Activated CD4-positive, alpha-beta T cell treated with anti-CD3 and anti-CD28 coated beads, Interleukin-2, Interleukin-6, amounts not matched to agents 100 ng/mL and 50 ng/mL, durations not matched to agents 16 hours and 8 hours (primary cell): Measurements from ENCODE around the gene COL19A1.
A peak's percentile ranks its signal among the peaks of the same experiment; 100 is the strongest.

ENCODE experiments used
- DNase-seq: peaks from one replicate; pipeline ENCODE4 v3.0.0-alpha.2; 2020

COL19A1 gene

GRCh38 chr6:70073637-70074036 is 207.3 kb downstream of the COL19A1 start:
- DNase-seq, result no peak

GRCh38 chr6:70079241-70079640 is 212.9 kb downstream of the COL19A1 start:
- no peak for DNase-seq

GRCh38 chr6:70080443-70081070 is 214.2 kb downstream of the COL19A1 start:
- no peak for DNase-seq

GRCh38 chr6:70082830-70083229 is 216.5 kb downstream of the COL19A1 start:
- no peak for DNase-seq

- DNase-seq, result no peak
Observed at GRCh38 chr6:70086806-70087205, 220.4 kb downstream of the COL19A1 start.

GRCh38 chr6:70094156-70094555 is 227.8 kb downstream of the COL19A1 start:
- no peak for DNase-seq

- no peak for DNase-seq
Observed at GRCh38 chr6:70099732-70100131, 233.4 kb downstream of the COL19A1 start.

- DNase-seq, result no peak
Observed at GRCh38 chr6:70103798-70104197, 237.4 kb downstream of the COL19A1 start.

- peak; percentile 27 for DNase-seq
Observed at GRCh38 chr6:70107852-70108629, 241.7 kb downstream of the COL19A1 start.

- DNase-seq, result no peak
Observed at GRCh38 chr6:70110126-70111022, 244.0 kb downstream of the COL19A1 start.

- no peak for DNase-seq
Observed at GRCh38 chr6:70111737-70112136, 245.4 kb downstream of the COL19A1 start.

- no peak for DNase-seq
Observed at GRCh38 chr6:70112716-70113115, 246.4 kb downstream of the COL19A1 start.

GRCh38 chr6:70113171-70113570 is 246.8 kb downstream of the COL19A1 start:
- DNase-seq, result no peak

- DNase-seq, result no peak
Observed at GRCh38 chr6:70118670-70119069, 252.3 kb downstream of the COL19A1 start.

GRCh38 chr6:70119218-70119835 is 253.0 kb downstream of the COL19A1 start:
- DNase-seq, result no peak

- DNase-seq, result no peak
Observed at GRCh38 chr6:70124443-70124842, 258.1 kb downstream of the COL19A1 start.

- DNase-seq, result no peak
Observed at GRCh38 chr6:70124882-70125545, 258.7 kb downstream of the COL19A1 start.

- no peak for DNase-seq
Observed at GRCh38 chr6:70125602-70126001, 259.2 kb downstream of the COL19A1 start.

- no peak for DNase-seq
Observed at GRCh38 chr6:70129341-70129740, 263.0 kb downstream of the COL19A1 start.

- no peak for DNase-seq
Observed at GRCh38 chr6:70130865-70131264, 264.5 kb downstream of the COL19A1 start.

GRCh38 chr6:70131528-70131927 is 265.2 kb downstream of the COL19A1 start:
- DNase-seq, result no peak

GRCh38 chr6:70133246-70133645 is 266.9 kb downstream of the COL19A1 start:
- DNase-seq, result no peak

GRCh38 chr6:70134542-70134941 is 268.2 kb downstream of the COL19A1 start:
- no peak for DNase-seq
